Caki2 (cell line): ENCODE data around the gene TBCCD1. TPM values are rescaled to one million over a fixed set of nuclear protein-coding genes. Genes with fewer than 3 reads are reported as not detected.
"Not testable (repeated sequence)": the region's sequence is repeated elsewhere in the genome, so short reads cannot be mapped to it uniquely, and the experiment has no call there.

ENCODE experiments used
- DNase-seq: peaks from one replicate; pipeline ENCODE4 v3.0.0-alpha.2; 2015; ENCODE audit warnings: low read depth
- in situ Hi-C: cut with HindIII; loops from 2 replicates; pipeline ENCODE4 v1.10.0; 2016; ENCODE audit warnings: low sequenced_read_pairs, low pct_unique_long_range_greater_than_20kb, mixed read lengths
- total RNA-seq: library from RNA; depleted of rRNA; stranded (reverse); fragments of >200 nt; shearing (Covaris generic); gene quantifications from 2 replicates; pipeline ENCODE4 v1.2.3, GENCODE V29; 2014; ENCODE audit warnings: low replicate concordance

The TBCCD1 gene
- total RNA-seq, 1 experiment from 2014 or later: 18.3 TPM

DNA sequence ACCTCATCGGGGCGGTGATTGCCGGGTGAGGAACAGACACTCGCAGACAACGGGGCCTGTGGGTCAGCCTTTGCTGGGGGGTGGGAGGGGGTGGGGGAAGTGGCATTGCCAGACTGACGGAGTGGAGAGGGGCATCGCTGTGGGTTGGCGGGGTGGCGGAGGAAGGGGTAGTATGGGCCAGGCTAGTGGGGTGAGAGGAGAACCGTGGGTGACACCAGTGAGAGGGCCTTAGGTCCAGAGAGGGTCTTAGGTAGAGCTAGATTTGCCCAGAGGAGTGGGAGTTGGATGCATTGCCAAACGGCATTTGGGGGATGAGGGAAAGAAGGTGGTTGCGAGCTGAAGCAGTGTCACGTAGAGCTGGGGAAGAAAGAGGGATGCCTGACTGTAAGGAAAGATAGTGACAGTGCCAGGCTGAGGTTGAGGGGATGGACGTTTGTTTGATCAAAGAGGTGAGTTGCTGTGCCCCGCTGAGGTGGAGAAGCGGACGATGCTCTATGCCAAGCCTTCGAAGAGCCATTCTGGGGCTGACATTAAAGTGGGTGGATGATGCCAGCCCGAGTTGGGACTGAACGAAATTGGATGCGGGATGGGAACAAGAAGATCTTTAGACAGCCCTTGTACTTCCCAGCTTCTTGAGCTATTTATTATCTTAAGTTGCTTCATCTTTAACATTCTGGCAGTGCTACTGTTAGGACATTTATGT lies 4.0 kb upstream of the TBCCD1 start:
- no peak for DNase-seq
- in situ Hi-C loops: no loop called here

DNA sequence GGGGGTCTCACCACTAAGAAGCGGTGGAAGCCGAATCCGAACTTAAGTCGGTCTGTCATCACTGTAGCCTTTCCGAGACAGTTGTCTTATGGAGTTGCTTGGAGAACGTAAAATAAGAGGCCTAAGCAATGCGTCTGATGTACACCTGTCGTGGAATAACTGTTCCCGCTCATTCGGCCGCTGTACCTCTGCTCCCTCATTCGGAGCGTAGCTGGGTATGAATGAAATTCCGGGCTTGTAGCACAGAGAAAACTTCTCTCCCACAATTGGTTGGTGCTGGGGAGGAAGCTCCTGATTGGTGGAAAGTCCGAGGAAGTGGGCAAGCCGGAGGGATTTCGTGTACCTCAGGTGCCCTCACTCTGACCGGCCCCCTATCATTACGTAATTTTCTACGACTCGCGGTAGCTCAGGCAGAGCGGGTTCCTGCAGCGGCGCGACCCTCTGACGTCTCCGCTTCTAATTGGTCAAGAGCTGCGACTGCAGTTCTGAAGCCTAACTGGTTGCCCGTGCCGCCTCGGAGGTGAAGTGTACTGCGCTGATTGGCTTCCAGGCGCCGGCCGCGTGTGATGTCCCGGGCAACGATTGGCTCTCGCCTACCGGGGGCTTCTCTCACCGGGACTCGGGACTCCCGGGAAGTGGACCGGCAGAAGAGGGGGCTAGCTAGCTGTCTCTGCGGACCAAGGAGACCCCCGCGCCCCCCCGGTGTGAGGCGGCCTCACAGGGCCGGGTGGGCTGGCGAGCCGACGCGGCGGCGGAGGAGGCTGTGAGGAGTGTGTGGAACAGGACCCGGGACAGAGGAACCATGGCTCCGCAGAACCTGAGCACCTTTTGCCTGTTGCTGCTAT lies 3.2 kb upstream of the TBCCD1 start, which contains the start of gene DNAJB11:
DNAJB11 (plus strand) TSS at position 625 of the 845 bp plus-strand sequence; CDS start at position 803, 178 bp downstream.
- peak; percentile 99 for DNase-seq
- in situ Hi-C loops: no loop called here

DNA sequence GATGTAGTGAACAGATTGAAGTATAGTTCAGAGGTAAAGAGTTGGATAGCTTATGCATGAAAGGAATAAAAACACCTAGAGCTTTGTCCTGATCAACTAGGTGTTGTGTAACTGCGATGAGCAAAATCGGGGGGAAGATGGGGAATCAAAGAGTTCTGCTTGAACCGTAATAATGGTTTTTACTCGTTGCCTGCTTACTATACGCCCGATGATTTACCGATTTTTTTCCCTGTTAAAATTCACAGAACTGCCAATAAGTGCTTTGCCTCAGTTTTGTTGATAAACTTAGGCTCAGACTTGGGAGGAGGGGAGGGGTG lies 2.6 kb upstream of the TBCCD1 start:
- in situ Hi-C loops: no loop called here

DNA sequence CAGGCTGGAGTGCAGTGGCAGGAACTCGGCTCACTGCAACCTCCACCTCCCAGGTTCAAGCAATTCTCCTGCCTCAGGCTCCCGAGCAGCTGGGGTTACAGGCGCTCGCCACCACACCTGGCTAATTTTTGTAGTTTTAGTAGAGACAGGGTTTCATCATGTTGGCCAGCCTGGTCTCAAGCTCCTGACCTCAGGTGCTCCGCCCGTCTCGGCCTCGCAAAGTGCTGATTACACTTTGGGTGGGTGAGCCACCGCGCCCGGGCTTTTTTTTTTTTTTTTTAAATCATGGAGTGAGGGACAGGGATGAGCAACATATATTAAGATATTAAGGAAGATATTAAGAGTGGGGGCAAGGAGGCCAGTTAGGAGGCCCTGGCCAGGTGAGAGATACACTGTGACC lies 2.2 kb upstream of the TBCCD1 start:
- DNase-seq, in situ Hi-C loops: not testable (repeated sequence)

More for the DNA sequence above, 2.6 kb upstream of the TBCCD1 start:
- DNase-seq: no peak

DNA sequence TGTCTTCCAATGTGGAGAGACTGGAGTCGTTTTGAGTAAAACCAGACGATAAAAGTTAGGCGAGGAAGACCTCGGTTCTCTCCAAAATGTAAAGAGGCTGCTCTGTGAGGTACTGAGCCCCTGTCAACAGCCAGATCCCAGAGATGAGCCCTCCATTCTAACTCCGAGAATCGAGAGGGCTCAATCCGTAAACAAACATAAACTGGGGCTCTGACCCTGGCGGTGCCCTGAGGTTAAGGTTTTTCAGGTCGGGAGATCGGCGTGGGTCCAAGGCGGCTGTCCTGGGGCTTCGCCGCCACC lies 417 bp downstream of the TBCCD1 start:
- in situ Hi-C loops: no loop called here
- DNase-seq: no peak

DNA sequence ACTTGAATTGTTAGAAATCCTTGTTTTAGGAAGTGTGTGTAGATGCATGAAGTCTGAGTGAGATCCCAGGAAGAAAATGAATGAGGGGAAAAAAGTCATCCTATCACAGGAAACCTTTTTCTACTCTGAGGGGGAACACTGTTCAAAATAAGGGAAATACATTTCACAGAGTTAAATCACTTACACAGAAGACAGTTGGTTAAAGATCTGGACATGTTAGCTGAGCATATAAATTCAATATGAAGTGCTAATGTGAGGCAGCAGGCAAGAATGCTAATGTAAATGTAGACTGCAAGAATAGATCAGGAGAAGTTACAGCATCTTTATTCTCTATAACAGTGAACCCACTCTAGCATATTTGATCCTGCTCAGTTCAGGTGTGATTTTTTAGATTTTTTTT lies 2.6 kb downstream of the TBCCD1 start:
- in situ Hi-C loops: no loop called here
- DNase-seq: no peak

DNA sequence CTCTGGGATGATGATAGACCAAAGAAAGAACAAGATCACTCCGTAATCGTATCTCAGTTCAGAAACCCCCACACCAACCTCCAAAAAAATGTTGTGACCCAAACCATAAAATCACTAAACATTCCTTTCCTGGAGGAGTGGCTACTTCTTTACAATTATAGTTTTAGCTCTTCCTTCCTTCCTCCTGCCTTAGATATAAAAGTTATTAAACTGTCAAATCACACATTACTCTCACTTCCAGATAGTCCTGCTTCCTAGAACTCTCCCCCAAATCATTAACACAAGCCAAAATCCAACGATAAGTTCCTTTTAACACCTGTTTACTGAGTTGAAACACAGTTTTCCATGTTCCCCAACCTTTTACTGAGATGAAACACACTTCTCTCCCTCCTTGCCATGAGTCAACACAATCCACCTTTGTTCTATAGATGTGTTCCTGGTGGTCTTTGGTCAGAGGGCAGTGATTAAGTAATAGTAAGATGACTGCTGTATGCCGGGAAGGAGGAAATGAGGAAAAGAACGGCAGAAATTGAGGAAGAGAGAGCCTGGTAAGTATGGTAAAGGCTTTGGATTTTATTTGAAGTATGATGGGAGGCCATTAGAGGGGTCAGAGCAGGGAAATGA lies 14.6 kb downstream of the TBCCD1 start:
- no peak for DNase-seq
- in situ Hi-C loops: no loop called here

DNA sequence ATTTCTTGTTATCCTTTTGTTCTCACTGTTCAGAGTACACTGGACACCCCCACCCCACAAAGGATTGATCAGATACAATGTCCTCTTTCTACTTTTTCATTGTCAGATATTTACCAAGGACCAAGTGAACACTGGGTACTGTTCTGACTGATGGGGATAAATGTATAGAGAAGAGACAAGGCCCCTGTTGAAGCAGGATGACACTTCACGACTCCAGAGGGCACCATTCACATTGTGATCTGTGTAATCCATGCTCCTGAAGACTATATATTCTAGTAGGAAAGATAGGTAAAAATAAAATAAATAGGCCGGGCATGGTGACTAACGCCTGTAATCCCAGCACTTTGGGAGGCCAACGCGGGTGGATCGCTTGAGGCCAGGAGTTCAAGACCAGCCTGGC lies 15.8 kb downstream of the TBCCD1 start:
- in situ Hi-C loops: no loop called here

DNA sequence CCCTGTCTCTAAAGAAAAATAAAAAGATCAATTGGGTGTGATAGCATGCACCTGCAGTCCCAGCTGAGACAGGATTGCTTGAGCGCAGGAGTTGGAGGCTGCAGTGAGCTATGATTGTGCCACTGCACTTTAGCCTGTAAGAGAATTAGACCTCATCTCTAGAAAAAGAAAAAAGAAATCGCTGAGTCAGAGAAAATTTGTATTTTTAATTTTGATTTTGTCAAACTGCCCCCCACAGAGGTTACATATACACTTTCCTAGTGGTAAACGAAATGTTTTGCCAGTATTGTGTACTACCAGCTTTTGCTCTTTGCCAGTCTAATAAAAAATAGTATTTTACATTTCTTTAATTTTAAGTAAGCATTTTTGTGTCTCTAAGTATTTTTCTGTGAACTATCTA lies 17.6 kb downstream of the TBCCD1 start:
- in situ Hi-C loops: no loop called here
- no peak for DNase-seq

More for the DNA sequence above, 15.8 kb downstream of the TBCCD1 start:
- DNase-seq: no peak

DNA sequence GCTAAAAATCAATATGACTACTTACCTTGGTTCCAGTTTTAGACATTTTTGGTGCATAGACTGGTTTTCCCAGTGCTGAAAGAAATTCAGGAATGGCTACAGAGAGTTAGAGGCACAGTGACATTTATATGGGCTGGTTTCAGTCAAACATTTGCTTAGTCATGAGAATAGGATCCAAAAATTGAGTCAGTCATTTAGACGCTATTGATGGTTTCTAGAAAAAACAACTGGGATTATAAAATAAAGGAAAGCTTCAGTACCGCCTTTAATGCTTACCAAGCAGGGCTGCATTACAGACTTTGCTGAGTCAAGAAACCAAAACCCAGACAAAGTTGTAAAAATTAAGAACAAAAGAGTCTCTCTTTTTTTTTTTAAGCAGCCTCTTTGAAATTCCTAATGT lies 22.9 kb downstream of the TBCCD1 start, which contains the start of gene CRYGS:
CRYGS (minus strand) TSS at position 100 of the 400 bp plus-strand sequence; CDS start at position 46, 54 bp downstream.
- no peak for DNase-seq
- in situ Hi-C loops: no loop called here

DNA sequence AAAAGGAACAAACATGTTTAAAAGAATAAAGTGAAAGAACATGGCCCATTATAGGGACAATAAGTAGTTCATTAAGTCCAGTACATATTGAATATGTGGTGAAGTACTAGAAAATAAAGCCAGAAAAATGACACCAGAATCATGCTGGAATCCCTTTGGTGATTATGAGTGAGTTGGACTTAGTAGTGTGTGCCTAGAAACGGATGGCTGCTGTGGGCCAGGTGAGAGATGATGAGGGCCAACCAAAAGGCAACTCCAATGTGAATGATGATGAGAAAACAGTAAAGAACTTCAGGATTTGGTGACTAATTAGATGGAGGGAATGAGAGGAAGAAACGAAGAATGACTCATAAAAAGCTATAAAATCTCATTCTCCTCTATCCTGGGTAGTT lies 26.3 kb downstream of the TBCCD1 start:
- no peak for DNase-seq
- in situ Hi-C loops: no loop called here

DNA sequence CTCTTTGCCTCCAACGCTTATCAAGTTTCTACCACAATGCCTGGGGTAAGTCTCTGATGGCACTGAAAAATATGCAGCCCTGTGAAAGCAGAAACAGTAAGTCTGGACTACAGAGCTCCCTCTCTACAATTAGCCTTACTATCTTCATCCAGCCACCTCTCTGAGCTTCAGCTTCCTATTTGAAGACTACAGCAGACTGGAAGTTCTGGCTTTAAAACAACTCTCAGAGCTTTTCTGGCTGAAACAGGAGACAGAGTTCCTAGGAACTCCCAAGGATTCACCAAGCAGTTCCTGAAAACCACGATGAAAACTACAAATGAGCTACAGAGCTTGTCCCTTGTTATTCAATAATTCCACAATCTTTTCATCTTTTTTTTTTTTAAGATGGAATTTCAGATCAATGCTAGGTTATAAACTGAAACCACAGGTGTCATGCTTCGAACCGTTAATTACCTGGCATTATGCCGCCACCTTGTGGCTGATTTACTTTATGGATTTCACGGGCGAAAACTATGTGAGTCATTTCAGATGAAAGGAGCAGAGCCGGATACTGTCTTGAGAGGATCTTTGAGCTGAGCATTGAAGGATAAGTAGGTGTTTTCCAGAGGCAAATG lies 26.8 kb downstream of the TBCCD1 start:
- peak; percentile 76 for DNase-seq
- in situ Hi-C loops: no loop called here

DNA sequence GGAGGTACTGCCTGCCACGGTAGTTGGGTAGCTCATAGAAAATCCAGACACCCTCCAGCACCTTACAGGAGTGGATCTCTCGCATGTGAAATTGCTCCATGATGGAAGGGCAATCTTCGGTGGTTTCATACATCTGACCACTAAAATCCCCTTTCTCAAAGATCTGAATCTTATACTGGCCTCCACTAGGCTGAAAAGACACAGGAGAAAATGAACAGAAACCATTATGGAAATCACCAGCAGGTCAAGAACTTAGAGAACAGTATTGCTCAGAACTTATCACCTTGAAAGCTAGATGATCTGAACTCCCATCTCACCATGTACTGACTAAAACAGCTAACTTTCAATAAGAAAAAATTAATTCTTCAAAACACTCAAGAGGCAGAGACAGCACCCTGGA lies 28.4 kb downstream of the TBCCD1 start:
- in situ Hi-C loops: no loop called here

DNA sequence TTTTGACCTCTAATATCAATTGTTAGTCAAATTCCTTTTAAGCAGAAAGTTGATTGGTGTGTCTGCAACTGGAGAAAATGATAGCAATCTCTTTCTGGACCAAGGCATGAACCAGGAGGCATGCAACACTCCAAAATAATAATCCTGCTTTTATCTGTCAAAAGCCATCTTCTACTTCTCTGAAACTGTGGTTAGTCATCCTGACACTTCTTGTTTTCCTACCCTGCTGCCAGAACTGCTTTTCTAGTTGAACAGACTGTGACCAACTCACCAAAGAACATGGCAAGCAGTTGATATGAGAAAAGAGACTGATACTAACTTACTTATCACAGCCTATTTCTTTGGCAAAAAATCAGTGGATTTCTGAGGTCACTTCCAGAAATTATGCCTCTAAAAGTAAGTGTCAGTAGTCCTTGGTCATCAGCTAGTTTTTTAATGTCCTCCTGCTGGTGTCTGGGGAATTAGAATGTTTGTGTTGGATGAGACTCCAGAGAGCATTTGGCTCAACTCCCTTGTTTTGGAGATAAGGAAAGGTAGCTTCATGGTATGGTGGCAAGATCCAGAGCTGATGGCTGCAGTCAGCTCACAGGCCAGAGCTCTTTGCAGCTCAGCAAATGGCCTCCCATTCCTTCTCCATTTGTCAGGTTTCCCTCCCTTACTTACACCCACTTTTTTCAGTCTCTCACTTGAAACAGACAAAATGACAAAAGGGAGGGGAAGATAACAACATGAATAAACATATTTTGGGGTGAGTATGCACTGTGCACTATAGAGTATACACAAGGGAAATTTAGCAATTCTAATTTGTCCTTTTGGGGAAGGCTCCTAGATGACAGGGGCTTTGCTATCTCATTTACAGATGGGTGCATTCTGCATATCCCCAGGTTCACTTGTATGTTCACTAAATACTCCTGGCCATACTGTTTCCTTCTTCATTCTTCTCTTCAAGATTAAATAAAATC lies 30.0 kb downstream of the TBCCD1 start:
- in situ Hi-C loops: no loop called here
- no peak for DNase-seq

More for the DNA sequence above, 28.4 kb downstream of the TBCCD1 start:
- no peak for DNase-seq

DNA sequence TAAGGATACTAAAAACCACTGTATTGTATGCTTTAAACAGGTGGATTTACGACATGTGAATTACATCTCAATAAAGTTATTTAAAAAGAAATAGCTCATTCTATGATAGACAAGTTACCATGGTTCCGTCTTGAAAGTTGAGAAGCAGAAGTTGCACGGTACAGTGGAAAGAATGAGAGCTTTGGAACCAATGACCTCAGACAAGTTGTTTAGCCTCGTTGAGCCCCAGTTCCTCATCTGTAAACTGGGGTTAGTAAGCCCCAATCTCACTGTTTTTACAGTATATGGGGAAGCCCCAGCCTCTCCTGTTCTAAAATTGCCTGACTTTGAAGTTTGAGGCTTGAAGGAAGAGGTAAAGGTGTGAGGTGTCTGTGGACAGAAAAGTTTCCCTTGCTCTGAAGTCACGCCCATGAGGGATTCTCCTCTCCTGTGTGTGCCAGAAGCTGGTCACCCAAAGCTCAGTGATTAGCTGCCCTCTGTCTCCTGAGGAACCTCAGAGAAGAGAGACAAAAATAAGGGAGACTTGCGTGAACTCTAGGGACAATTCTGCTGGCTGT lies 32.9 kb downstream of the TBCCD1 start:
- no peak for DNase-seq
- in situ Hi-C loops: no loop called here

DNA sequence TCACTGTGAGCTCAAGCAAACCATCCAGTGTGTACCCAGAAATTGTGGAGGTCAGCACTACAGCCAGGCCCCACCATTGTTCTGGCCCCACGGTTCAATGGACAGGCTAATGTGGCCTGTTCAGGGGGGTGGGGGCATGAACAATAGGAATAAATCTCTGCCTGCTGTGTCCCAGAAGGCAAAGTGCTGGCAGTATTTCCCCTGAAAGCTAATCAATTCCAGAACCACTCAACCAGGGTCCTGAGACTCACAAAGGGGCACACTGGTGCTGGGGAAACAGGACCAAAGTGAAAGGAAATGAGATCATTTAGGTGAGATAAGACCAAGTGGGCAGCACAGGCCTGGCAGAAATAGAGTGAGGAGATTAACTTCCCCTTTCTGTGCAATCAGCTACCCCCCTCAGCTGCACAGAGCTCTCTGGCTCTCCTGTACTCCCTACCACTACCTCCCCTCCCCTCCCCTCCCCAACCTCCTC lies 34.5 kb downstream of the TBCCD1 start:
- in situ Hi-C loops: no loop called here

DNA sequence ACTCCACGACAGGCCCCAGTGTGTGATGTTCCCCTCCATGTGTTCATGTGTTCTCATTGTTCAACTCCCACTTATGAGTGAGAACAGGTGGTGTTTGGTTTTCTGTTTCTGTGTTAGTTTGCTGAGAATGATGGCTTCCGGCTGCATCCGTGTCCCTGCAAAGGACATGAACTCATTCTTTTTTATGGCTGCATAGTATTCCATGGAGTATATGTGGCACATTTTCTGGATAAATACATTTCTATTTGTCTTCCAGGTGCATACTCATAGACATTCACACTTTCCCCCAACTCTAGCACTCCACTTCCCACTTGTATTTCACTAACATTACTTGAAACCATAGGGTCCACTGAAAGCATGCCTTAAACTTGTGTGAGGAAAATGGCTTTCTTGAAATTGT lies 35.4 kb downstream of the TBCCD1 start:
- in situ Hi-C loops, DNase-seq: not testable (repeated sequence)

More for the DNA sequence above, 34.5 kb downstream of the TBCCD1 start:
- DNase-seq: no peak
